ENCODE results near the gene CELSR1.

Gene CELSR1

GRCh38 chr22:46362203-46362933 lies 175.1 kb downstream of the CELSR1 start:
- no peak for DNase-seq (ENCODE audit: low read depth)

GRCh38 chr22:46361826-46362202 lies 175.6 kb downstream of the CELSR1 start:
- DNase-seq (ENCODE audit: low read depth): no peak

GRCh38 chr22:46360891-46361290 lies 176.5 kb downstream of the CELSR1 start:
- no peak for DNase-seq (ENCODE audit: low read depth)

GRCh38 chr22:46360097-46360496 lies 177.3 kb downstream of the CELSR1 start:
- DNase-seq (ENCODE audit: low read depth): no peak

GRCh38 chr22:46359362-46359761 lies 178.1 kb downstream of the CELSR1 start:
- no peak for DNase-seq (ENCODE audit: low read depth)

GRCh38 chr22:46358766-46359165 lies 178.7 kb downstream of the CELSR1 start:
- DNase-seq (ENCODE audit: low read depth): no peak

- DNase-seq (ENCODE audit: low read depth): no peak
Observed at GRCh38 chr22:46357711-46358520, 179.5 kb downstream of the CELSR1 start.

GRCh38 chr22:46356496-46357480 lies 180.6 kb downstream of the CELSR1 start:
- no peak for DNase-seq (ENCODE audit: low read depth)

GRCh38 chr22:46355996-46356471 lies 181.4 kb downstream of the CELSR1 start:
- no peak for DNase-seq (ENCODE audit: low read depth)

- DNase-seq (ENCODE audit: low read depth): peak; percentile 49
Observed at GRCh38 chr22:46355369-46355995, 181.9 kb downstream of the CELSR1 start.

GRCh38 chr22:46354993-46355305 lies 182.5 kb downstream of the CELSR1 start:
- DNase-seq (ENCODE audit: low read depth): no peak

GRCh38 chr22:46354176-46354992 lies 183.0 kb downstream of the CELSR1 start:
- no peak for DNase-seq (ENCODE audit: low read depth)

GRCh38 chr22:46353483-46354105 lies 183.8 kb downstream of the CELSR1 start:
- no peak for DNase-seq (ENCODE audit: low read depth)

GRCh38 chr22:46352691-46353386 lies 184.6 kb downstream of the CELSR1 start:
- DNase-seq (ENCODE audit: low read depth): no peak

GRCh38 chr22:46352276-46352675 lies 185.1 kb downstream of the CELSR1 start:
- DNase-seq (ENCODE audit: low read depth): no peak

GRCh38 chr22:46351767-46352166 lies 185.7 kb downstream of the CELSR1 start:
- DNase-seq (ENCODE audit: low read depth): no peak

GRCh38 chr22:46351131-46351735 lies 186.2 kb downstream of the CELSR1 start:
- DNase-seq (ENCODE audit: low read depth): no peak

- DNase-seq (ENCODE audit: low read depth): no peak
Observed at GRCh38 chr22:46350646-46351045, 186.8 kb downstream of the CELSR1 start.

- no peak for DNase-seq (ENCODE audit: low read depth)
Observed at GRCh38 chr22:46350121-46350520, 187.3 kb downstream of the CELSR1 start.

Measured in activated gamma-delta T cell treated with anti-CD3 and anti-CD28 coated beads, Interleukin-2, amount 50 U/mL, for 16 hours (primary cell).